Activated CD4-positive, alpha-beta memory T cell treated with anti-CD3 and anti-CD28 coated beads for 36 hours (primary cell): ENCODE results near the gene CHRNE. TPM values are rescaled to one million over a fixed set of nuclear protein-coding genes. Genes with fewer than 3 reads are reported as not detected.
A peak's percentile ranks its signal among the peaks of the same experiment; 100 is the strongest.

Experiments used
- CTCF ChIA-PET: fragments of 350-600 bp; sonication (Branson Sonifier 250); formaldehyde crosslinking; loops from one replicate; lab custom pipeline; 2021; ENCODE audit warnings: antibody characterized with exemption, inconsistent platforms; lab: Charles Lee
- POLR2A ChIA-PET: fragments of 350-600 bp; sonication (Branson Sonifier 250); formaldehyde crosslinking; loops from one replicate; lab custom pipeline; 2021; ENCODE audit warnings: antibody characterized with exemption; lab: Charles Lee
- DNase-seq: peaks from one replicate; pipeline ENCODE4 v3.0.0-alpha.2; 2020
- H3K27ac Mint-ChIP-seq: one replicate; pipeline ENCODE4 v1.8.0; 2021; ENCODE audit warnings: mixed read lengths
- H3K27me3 Mint-ChIP-seq: one replicate; pipeline ENCODE4 v1.8.0; 2021; ENCODE audit warnings: mixed read lengths
- H3K36me3 Mint-ChIP-seq: one replicate; pipeline ENCODE4 v1.8.0; 2021; ENCODE audit warnings: mixed read lengths
- H3K4me1 Mint-ChIP-seq: one replicate; pipeline ENCODE4 v1.8.0; 2021; ENCODE audit warnings: low read depth, mixed read lengths
- H3K4me3 Mint-ChIP-seq: one replicate; pipeline ENCODE4 v1.8.0; 2021; ENCODE audit warnings: mild to moderate bottlenecking, mixed read lengths
- H3K9me3 Mint-ChIP-seq: one replicate; pipeline ENCODE4 v1.8.0; 2021; ENCODE audit warnings: mixed read lengths
- intact Hi-C: fragments of 100-400 bp; cut with micrococcal nuclease; formaldehyde crosslinking; loops from one replicate; pipeline ENCODE4 v1.15.1; 2023
- total RNA-seq, 2 experiments: library from RNA; stranded (reverse); gene quantifications; one replicate each; pipeline ENCODE4 v1.2.3, GENCODE V29; 2021

CHRNE gene
- total RNA-seq, 2 experiments from 2014 or later: 0.45 to 0.56 TPM

DNA sequence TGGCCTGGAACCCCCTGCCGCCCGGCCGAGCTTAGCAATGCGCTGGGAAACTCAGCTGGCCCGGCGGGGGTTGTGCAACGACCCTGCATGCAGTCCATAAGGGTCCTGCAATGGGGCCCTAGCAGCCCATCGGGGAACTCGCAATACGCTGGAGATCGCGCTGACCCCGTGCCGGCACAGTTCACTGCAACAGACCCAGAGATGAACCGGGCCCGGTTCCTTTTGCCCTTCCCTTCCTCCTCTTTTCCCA lies 36.6 kb upstream of the CHRNE start:
- ChIA-PET POLR2A (interaction anchor here (1.1 to 21.0 kb wide), 10 partner anchors 10 to 302 kb away, joined by 3 to 346 read pairs (median 6); partner anchors contain the start of genes C17orf107, CAMTA2, ENO3 and INCA1), CTCF (interaction anchor here (0.8 to 2.4 kb wide), 12 partner anchors 19 to 230 kb away, joined by 3 to 13 read pairs (median 5); partner anchors contain the start of genes C17orf107, CAMTA2, CHRNE and GLTPD2)
- H3K9me3 Mint-ChIP-seq: no peaks in the 10 kb centered on the region
- H3K4me1 Mint-ChIP-seq: peaks cover 45% of the 10 kb centered on the region
- H3K36me3 Mint-ChIP-seq: peaks cover 59% of the 10 kb centered on the region
- intact Hi-C loops: loop anchor here (1.0 kb wide), 1 partner anchor 30 kb away; no protein-coding TSS in a partner anchor
- H3K4me3 Mint-ChIP-seq: peak overlapping the region; percentile 90
- H3K27me3 Mint-ChIP-seq: peaks cover 1% of the 10 kb centered on the region
- no peak for DNase-seq
- H3K27ac Mint-ChIP-seq: peak overlapping the region; percentile 95

DNA sequence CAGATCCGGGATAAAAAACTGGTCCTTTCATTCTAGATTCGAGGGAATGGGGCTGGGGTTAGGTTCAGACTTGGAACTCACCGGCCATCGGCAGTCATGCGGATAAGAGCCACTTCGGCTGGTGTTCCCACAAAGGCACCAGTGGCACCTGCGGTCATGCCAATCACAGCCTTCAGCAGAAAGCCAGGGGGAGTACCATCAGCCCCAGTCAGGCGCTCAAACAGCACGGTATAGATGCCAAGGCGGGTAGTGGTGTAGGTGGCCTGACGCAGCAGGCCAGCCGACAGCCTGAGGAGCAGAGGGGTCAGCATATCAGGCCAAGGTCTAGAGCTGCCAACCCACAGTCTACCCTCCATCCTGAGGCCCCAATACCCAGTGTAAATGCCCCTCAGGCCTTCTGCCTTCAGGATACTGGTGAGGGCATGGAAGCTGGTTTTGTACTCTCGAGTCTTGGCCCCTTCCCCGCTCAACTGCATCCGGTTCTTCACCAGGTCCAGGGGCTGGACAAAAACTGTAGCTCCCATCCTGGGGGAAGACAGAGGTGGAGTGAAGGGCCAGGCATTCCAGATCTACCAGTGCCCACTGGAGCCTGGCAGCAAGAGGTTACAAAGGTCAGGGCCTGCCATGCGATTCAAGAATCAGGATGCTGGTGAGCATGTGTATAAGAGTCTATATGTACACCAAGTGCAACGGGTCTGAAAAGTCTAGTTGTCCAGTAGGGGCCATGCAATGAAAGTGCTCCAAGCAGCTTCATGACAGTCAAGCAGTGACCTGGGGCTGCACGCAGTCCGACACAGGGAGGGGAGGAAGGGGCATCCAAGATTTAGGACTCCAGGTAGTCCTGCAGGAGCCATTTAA lies 36.0 kb upstream of the CHRNE start:
- Mint-ChIP-seq H3K9me3 (no peaks in the 10 kb centered on the region), H3K27ac (peak overlapping the region; percentile 95), H3K4me3 (peak overlapping the region; percentile 90), H3K27me3 (peaks cover 1% of the 10 kb centered on the region), H3K36me3 (peaks cover 55% of the 10 kb centered on the region), H3K4me1 (peaks cover 45% of the 10 kb centered on the region)
- intact Hi-C loops: loop anchor here (1.0 kb wide), 1 partner anchor 30 kb away; no protein-coding TSS in a partner anchor
- POLR2A ChIA-PET: interaction anchor here (1.1 to 21.0 kb wide), 9 partner anchors 11 to 303 kb away, joined by 3 to 346 read pairs (median 7); partner anchors contain the start of genes C17orf107, CAMTA2, ENO3 and PFN1
- DNase-seq: no peak
- CTCF ChIA-PET: interaction anchor here (0.8 to 2.4 kb wide), 9 partner anchors 19 to 229 kb away, joined by 3 to 13 read pairs (median 5); partner anchors contain the start of genes CAMTA2, CHRNE and SPAG7

DNA sequence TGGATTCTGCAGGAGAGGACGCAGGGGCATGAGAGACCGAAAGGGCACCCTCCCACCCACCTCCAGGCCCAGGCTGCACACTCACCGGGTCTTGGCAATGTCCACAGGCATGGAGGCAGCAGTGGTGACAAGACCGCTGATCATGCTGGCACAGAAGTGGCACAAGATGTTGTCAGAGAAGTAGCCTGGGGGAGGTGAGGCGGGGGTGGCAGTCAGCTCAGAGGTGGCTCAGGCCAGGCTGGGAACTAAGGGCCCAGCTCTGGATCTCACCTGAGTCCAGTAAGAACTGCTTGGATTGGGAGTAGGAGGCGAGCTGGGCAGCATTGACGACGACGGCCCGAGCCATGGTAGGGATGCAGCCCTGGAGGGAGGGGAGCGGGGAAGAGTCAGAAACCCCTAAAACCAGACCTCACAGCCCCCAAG lies 35.2 kb upstream of the CHRNE start:
- H3K4me1 Mint-ChIP-seq: peaks cover 44% of the 10 kb centered on the region
- intact Hi-C loops: no loop called here
- peak overlapping the region; percentile 95 for H3K27ac Mint-ChIP-seq

DNA sequence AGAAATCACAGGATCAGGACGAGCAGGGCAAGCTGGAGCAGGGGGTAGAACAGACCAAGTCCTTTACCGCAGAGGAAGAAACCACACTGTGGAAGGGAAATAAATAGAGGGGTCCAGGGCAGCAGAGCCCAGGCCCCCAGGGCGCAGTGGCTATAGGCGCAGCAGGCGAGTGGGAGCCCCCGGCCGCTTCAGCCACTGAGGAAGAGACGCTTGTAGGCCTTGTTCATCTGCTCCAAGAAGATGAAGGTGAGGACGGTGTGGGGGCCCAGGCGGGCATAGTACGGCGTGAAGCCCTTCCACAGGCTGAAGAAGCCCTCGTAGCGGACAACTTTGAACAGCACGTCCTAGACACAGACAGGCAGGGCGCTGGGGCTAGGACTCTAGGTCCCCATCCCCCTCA lies 34.7 kb upstream of the CHRNE start:
- POLR2A ChIA-PET: interaction anchor here (4.2 to 21.0 kb wide), 2 partner anchors 12 to 29 kb away, joined by 64 to 346 read pairs; partner anchors contain the start of genes ENO3, PFN1 and SPAG7
- Mint-ChIP-seq H3K27ac (no peak overlapping the region), H3K9me3 (no peaks in the 10 kb centered on the region), H3K27me3 (peaks cover 1% of the 10 kb centered on the region), H3K4me1 (peaks cover 39% of the 10 kb centered on the region), H3K36me3 (peaks cover 45% of the 10 kb centered on the region), H3K4me3 (peak overlapping the region; percentile 90)
- intact Hi-C loops: no loop called here
- CTCF ChIA-PET: interaction anchor here (0.9 to 1.3 kb wide), 2 partner anchors 34 to 94 kb away, joined by 3 read pairs; partner anchors contain the start of gene CHRNE
- DNase-seq: no peak

More for the DNA sequence above, 35.2 kb upstream of the CHRNE start:
- Mint-ChIP-seq H3K9me3 (no peaks in the 10 kb centered on the region), H3K27me3 (peaks cover 1% of the 10 kb centered on the region), H3K4me3 (peak overlapping the region; percentile 90), H3K36me3 (peaks cover 50% of the 10 kb centered on the region)
- DNase-seq: no peak
- POLR2A ChIA-PET: interaction anchor here (4.2 to 21.0 kb wide), 2 partner anchors 12 to 28 kb away, joined by 64 to 346 read pairs; partner anchors contain the start of genes ENO3, PFN1 and SPAG7
- CTCF ChIA-PET: interaction anchor here (0.9 to 1.3 kb wide), 2 partner anchors 35 to 94 kb away, joined by 3 read pairs; partner anchors contain the start of gene CHRNE

DNA sequence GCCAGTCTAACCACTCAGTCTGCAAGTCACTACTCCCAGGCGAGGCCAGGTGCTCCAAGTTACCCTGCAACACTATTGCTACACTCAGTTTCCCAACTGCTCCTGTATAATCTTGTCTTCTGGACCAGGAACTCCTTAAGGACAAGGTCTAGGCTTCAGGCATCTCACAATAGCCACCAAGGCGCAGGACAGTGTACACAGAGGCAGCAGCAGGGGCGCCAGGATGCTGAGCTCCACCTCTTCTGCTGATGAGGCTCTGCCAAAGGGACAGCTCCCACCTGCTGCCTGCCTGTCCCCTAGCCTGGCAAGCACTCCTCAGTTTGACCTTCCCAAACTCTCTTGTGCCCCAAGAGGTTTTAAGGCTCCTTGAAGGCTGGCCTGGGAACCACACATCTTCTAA lies 33.5 kb upstream of the CHRNE start:
- no peaks in the 10 kb centered on the region for H3K9me3 Mint-ChIP-seq
- peaks cover 28% of the 10 kb centered on the region for H3K4me1 Mint-ChIP-seq
- no peak overlapping the region for H3K4me3 Mint-ChIP-seq
- peaks cover 1% of the 10 kb centered on the region for H3K27me3 Mint-ChIP-seq
- ChIA-PET CTCF (no interaction called here), POLR2A (no interaction called here)
- peaks cover 34% of the 10 kb centered on the region for H3K36me3 Mint-ChIP-seq
- intact Hi-C loops: no loop called here
- DNase-seq: no peak
- H3K27ac Mint-ChIP-seq: no peak overlapping the region

DNA sequence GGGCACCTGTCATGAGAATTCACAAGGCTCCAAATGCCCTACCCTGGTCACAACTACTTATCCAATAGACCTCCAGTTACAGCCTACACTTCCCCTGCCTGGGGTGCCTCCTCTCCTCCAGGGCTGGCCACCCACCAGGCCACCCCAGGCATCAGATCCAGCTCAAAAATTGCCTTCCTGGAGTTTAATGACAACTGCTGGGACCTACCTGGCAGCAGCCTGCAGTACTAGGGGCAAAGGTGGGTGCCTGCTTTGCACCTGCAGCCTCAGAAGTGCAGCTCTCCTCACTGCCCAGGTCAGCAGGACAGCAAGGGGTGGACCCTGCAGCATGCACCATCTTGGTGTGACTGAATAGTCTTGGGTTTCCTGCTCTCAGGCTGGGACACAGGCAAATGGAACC lies 32.8 kb upstream of the CHRNE start:
- Mint-ChIP-seq H3K27me3 (peaks cover 1% of the 10 kb centered on the region), H3K4me3 (no peak overlapping the region), H3K36me3 (peaks cover 26% of the 10 kb centered on the region), H3K4me1 (peaks cover 24% of the 10 kb centered on the region), H3K9me3 (no peaks in the 10 kb centered on the region), H3K27ac (no peak overlapping the region)
- ChIA-PET POLR2A (no interaction called here), CTCF (interaction anchor here (0.6 kb wide), 1 partner anchor 27 kb away, joined by 3 read pairs; no protein-coding TSS in a partner anchor)
- intact Hi-C loops: no loop called here
- no peak for DNase-seq

DNA sequence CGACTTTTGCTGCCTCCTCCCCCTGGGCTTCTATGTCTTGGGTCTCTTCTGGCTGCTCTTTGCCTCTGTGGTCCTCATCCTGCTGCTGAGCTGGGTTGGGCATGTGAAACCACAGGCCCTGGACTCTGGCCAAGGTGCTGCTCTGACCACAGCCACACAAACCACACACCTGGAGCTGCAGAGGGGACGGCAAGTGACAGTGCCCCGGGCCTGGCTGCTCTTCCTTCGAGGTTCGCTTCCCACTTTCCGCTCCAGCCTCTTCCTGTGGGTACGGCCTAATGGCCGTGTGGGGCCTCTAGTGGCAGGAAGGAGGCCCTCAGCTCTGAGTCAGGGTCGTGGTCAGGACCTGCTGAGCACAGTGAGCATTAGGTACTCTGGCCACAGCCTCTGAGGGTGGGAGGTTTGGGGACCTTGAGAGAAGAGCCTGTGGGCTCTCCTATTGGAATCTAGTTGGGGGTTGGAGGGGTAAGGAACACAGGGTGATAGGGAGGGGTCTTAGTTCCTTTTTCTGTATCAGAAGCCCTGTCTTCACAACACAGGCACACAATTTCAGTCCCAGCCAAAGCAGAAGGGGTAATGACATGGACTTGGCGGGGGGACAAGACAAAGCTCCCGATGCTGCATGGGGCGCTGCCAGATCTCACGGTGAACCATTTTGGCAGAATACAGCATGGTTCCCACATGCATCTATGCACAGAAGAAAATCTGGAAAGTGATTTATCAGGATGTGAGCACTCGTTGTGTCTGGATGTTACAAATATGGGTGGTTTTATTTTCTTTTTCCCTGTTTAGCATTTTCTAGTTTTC lies 31.5 kb upstream of the CHRNE start:
- no peak overlapping the region for H3K27ac Mint-ChIP-seq
- H3K9me3 Mint-ChIP-seq: no peaks in the 10 kb centered on the region
- H3K36me3 Mint-ChIP-seq: peaks cover 20% of the 10 kb centered on the region
- H3K27me3 Mint-ChIP-seq: no peaks in the 10 kb centered on the region
- H3K4me1 Mint-ChIP-seq: peaks cover 24% of the 10 kb centered on the region
- intact Hi-C loops: no loop called here
- peak; percentile 31 for DNase-seq
- H3K4me3 Mint-ChIP-seq: peak overlapping the region; percentile 14
- ChIA-PET POLR2A (interaction anchor here (1.0 to 1.6 kb wide), 2 partner anchors 10 to 14 kb away, joined by 3 to 9 read pairs; partner anchors contain the start of gene PFN1), CTCF (interaction anchor here (1.0 to 1.6 kb wide), 4 partner anchors 13 to 32 kb away, joined by 3 to 6 read pairs (median 4); partner anchors contain the start of gene CHRNE)

DNA sequence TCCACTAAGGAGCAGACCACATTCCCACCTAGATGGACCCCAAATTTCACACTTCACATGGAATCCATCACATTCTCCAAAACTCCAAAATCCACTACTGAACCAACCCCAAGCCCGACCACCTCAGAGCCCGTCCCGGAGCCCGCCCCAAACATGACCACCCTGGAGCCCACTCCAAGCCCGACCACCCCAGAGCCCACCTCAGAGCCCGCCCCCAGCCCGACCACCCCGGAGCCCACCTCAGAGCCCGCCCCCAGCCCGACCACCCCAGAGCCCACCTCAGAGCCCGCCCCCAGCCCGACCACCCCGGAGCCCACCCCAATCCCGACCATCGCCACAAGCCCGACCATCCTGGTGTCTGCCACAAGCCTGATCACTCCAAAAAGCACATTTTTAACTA lies 30.7 kb upstream of the CHRNE start:
- H3K4me3 Mint-ChIP-seq: no peak overlapping the region

DNA sequence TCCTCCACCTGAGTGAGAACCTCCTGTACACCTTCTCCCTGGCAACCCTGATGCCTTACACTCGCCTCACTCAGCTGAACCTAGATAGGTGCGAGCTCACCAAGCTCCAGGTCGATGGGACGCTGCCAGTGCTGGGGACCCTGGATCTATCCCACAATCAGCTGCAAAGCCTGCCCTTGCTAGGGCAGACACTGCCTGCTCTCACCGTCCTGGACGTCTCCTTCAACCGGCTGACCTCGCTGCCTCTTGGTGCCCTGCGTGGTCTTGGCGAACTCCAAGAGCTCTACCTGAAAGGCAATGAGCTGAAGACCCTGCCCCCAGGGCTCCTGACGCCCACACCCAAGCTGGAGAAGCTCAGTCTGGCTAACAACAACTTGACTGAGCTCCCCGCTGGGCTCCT lies 29.9 kb upstream of the CHRNE start:
- Mint-ChIP-seq H3K4me1 (peaks cover 13% of the 10 kb centered on the region), H3K36me3 (peaks cover 7% of the 10 kb centered on the region), H3K4me3 (no peak overlapping the region), H3K9me3 (no peaks in the 10 kb centered on the region), H3K27me3 (no peaks in the 10 kb centered on the region), H3K27ac (no peak overlapping the region)
- ChIA-PET CTCF (interaction anchor here (1.0 kb wide), 1 partner anchor 29 kb away, joined by 3 read pairs; the partner anchor contains the start of gene CHRNE), POLR2A (interaction anchor here (0.8 to 0.9 kb wide), 2 partner anchors 10 to 12 kb away, joined by 3 to 5 read pairs; no protein-coding TSS in a partner anchor)
- intact Hi-C loops: no loop called here
- DNase-seq: no peak

More for the DNA sequence above, 30.7 kb upstream of the CHRNE start:
- Mint-ChIP-seq H3K36me3 (peaks cover 15% of the 10 kb centered on the region), H3K9me3 (no peaks in the 10 kb centered on the region), H3K27ac (no peak overlapping the region), H3K27me3 (no peaks in the 10 kb centered on the region), H3K4me1 (peaks cover 19% of the 10 kb centered on the region)
- ChIA-PET POLR2A (interaction anchor here (1.0 to 1.6 kb wide), 2 partner anchors 9 to 15 kb away, joined by 3 to 9 read pairs; partner anchors contain the start of gene PFN1), CTCF (interaction anchor here (1.0 to 1.6 kb wide), 4 partner anchors 13 to 31 kb away, joined by 3 to 6 read pairs (median 4); partner anchors contain the start of gene CHRNE)
- intact Hi-C loops: no loop called here
- DNase-seq: no peak

DNA sequence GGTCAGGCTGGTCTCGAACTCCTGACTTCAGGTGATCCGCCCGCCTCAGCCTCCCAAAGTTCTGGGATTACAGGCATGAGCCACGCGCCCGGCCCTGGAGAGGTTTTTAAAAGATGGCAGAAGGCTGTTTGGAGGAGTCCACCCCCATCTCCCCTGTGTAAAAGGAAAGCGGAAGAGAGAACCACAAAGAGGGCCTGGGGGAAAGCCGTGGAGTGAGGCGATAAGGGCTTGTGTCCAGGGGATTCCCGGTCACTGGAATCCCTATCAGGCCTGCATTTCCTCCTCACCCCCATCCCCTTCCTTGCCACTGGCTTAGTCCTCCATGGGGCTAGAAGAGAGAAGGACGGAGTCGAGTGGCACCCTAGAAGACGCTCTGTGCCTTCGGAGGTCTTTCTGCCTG lies 29.1 kb upstream of the CHRNE start, which contains the start of gene GP1BA:
GP1BA (plus strand) TSS at position 315 of the 400 bp plus-strand sequence. CDS start 328 bp downstream, outside the sequence.
- Mint-ChIP-seq H3K9me3 (no peaks in the 10 kb centered on the region), H3K4me1 (peaks cover 13% of the 10 kb centered on the region), H3K27ac (no peak within 1 kb of the TSS), H3K36me3 (peaks cover 7% of the 10 kb centered on the region), H3K27me3 (no peaks in the 10 kb centered on the region), H3K4me3 (no peak within 1 kb of the TSS)
- POLR2A ChIA-PET: no interaction called here
- CTCF ChIA-PET: interaction anchor here (0.7 to 1.0 kb wide), 2 partner anchors 15 to 29 kb away, joined by 3 read pairs; partner anchors contain the start of gene CHRNE
- intact Hi-C loops: no loop called here
- DNase-seq: no peak

DNA sequence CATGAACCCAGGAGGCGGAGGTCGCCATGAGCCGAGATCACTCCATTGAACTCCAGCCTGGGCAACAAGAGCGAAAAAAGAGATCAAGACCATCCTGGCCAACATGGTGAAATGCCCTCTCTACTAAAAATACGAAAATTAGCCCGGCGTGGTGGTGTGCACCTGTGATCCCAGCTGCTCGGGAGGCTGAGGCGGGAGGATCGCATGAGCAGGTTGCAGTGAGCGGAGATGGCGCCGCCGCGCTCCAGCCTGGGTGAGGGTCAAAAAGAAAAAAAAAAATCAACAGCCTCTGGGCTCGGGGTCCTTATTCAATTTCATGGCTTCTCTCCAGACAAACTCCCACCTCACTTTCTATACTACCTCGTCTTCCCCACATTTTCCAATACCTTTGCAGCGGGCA lies 26.0 kb upstream of the CHRNE start:
- no peak overlapping the region for H3K27ac Mint-ChIP-seq
- no peaks in the 10 kb centered on the region for H3K9me3 Mint-ChIP-seq
- no peak for DNase-seq
- intact Hi-C loops: no loop called here
- H3K4me1 Mint-ChIP-seq: peaks cover 4% of the 10 kb centered on the region
- no peak overlapping the region for H3K4me3 Mint-ChIP-seq
- no peaks in the 10 kb centered on the region for H3K36me3 Mint-ChIP-seq
- H3K27me3 Mint-ChIP-seq: no peaks in the 10 kb centered on the region
- CTCF ChIA-PET: no interaction called here
- POLR2A ChIA-PET: no interaction called here
